GM12892 (cell line): ENCODE measurements around the gene PLA2G4C.

ENCODE experiments used
- POLR2A ChIP-seq: IDR thresholded peaks from 2 replicates; pipeline ENCODE4 v1.6.1; 2011; ENCODE audit warnings: low read depth, low read length, control low read depth
- POLR2AphosphoS5 ChIP-seq: IDR thresholded peaks from 2 replicates; pipeline ENCODE4 v1.6.1; 2011; ENCODE audit warnings: low read depth, low read length, control low read depth
- TAF1 ChIP-seq: IDR thresholded peaks from 2 replicates; pipeline ENCODE4 v1.6.1; 2011; ENCODE audit warnings: low read depth, mild to moderate bottlenecking, control low read depth, low read length, borderline replicate concordance

DNA sequence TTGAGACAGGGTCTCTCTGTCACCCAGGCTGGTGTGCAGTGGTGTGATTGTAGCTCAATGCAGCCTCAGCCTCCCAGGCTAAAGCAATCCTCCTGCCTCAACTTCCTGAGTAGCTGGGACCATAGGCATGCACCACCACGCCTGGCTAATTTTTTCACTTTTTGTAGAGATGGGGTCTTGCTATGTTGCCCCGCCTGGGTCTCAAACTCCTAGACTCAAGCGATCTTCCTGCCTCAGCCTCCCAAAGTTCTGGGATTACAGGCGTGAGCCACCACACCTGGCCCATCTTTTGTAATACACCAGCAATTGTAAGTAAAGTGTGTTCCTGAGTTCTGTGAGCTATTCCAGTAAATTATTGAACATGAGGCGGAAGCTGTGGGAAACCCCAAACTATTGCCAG is 6.7 kb downstream of the PLA2G4C start:
- TF ChIP-seq POLR2AphosphoS5 (no peak), POLR2A (no peak), TAF1 (no peak)
